Endothelial cell (in vitro differentiated cells): ENCODE data around the gene RNF224. TPM values are rescaled to one million over a fixed set of nuclear protein-coding genes. Genes with fewer than 3 reads are reported as not detected.

Experiments used
- DNase-seq: peaks from one replicate; pipeline ENCODE4 v3.0.0; 2021; ENCODE audit warnings: low spot score
- H3K27ac Mint-ChIP-seq: one replicate; pipeline ENCODE4 v1.8.0; 2021; ENCODE audit warnings: mixed read lengths, inconsistent platforms; ENCODE audit not compliant: unreplicated experiment
- H3K27me3 Mint-ChIP-seq: one replicate; pipeline ENCODE4 v1.8.0; 2021; ENCODE audit warnings: mild to moderate bottlenecking, moderate library complexity, mixed read lengths, inconsistent platforms; ENCODE audit not compliant: unreplicated experiment
- H3K36me3 Mint-ChIP-seq: one replicate; pipeline ENCODE4 v1.8.0; 2021; ENCODE audit warnings: mild to moderate bottlenecking, low read depth, mixed read lengths, inconsistent platforms; ENCODE audit not compliant: unreplicated experiment
- H3K4me1 Mint-ChIP-seq: one replicate; pipeline ENCODE4 v1.8.0; 2021; ENCODE audit warnings: mild to moderate bottlenecking, mixed read lengths, inconsistent platforms; ENCODE audit not compliant: unreplicated experiment
- H3K4me3 Mint-ChIP-seq: one replicate; pipeline ENCODE4 v1.8.0; 2021; ENCODE audit warnings: mild to moderate bottlenecking, mixed read lengths, inconsistent platforms; ENCODE audit not compliant: unreplicated experiment
- H3K9me3 Mint-ChIP-seq: one replicate; pipeline ENCODE4 v1.8.0; 2021; ENCODE audit warnings: mixed read lengths, inconsistent platforms; ENCODE audit not compliant: unreplicated experiment
- total RNA-seq: library from RNA; stranded (reverse); fragmentation: NEBNext Ultra II Directional; extraction: Animal tissue kit (Norgen Biotek cat#: 25700); gene quantifications from one replicate; pipeline ENCODE4 v1.2.1, GENCODE V29; 2021; ENCODE audit not compliant: unreplicated experiment
- TF ChIP-seq, protein P1 (sequence below): fragments of 200-600 bp; sonication (generic); IDR thresholded peaks from one replicate; pipeline ENCODE4 v1.5.0; 2021; ENCODE audit warnings: antibody characterized with exemption; ENCODE audit not compliant: unreplicated experiment

The RNF224 gene
- total RNA-seq, 1 donor from 2014 or later: not detected

GRCh38 chr9:137264067-137264466 is 36.8 kb downstream of the RNF224 start:
- H3K36me3 Mint-ChIP-seq: peaks cover 13% of the 10 kb centered on the region
- no peaks in the 10 kb centered on the region for H3K4me1 Mint-ChIP-seq
- H3K27ac Mint-ChIP-seq: no peak overlapping the region
- no peak overlapping the region for H3K4me3 Mint-ChIP-seq
- H3K27me3 Mint-ChIP-seq: peaks cover 5% of the 10 kb centered on the region
- no peaks in the 10 kb centered on the region for H3K9me3 Mint-ChIP-seq
- TF ChIP-seq, protein P1, sequence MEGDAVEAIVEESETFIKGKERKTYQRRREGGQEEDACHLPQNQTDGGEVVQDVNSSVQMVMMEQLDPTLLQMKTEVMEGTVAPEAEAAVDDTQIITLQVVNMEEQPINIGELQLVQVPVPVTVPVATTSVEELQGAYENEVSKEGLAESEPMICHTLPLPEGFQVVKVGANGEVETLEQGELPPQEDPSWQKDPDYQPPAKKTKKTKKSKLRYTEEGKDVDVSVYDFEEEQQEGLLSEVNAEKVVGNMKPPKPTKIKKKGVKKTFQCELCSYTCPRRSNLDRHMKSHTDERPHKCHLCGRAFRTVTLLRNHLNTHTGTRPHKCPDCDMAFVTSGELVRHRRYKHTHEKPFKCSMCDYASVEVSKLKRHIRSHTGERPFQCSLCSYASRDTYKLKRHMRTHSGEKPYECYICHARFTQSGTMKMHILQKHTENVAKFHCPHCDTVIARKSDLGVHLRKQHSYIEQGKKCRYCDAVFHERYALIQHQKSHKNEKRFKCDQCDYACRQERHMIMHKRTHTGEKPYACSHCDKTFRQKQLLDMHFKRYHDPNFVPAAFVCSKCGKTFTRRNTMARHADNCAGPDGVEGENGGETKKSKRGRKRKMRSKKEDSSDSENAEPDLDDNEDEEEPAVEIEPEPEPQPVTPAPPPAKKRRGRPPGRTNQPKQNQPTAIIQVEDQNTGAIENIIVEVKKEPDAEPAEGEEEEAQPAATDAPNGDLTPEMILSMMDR: no peak
- no peak for DNase-seq

DNA sequence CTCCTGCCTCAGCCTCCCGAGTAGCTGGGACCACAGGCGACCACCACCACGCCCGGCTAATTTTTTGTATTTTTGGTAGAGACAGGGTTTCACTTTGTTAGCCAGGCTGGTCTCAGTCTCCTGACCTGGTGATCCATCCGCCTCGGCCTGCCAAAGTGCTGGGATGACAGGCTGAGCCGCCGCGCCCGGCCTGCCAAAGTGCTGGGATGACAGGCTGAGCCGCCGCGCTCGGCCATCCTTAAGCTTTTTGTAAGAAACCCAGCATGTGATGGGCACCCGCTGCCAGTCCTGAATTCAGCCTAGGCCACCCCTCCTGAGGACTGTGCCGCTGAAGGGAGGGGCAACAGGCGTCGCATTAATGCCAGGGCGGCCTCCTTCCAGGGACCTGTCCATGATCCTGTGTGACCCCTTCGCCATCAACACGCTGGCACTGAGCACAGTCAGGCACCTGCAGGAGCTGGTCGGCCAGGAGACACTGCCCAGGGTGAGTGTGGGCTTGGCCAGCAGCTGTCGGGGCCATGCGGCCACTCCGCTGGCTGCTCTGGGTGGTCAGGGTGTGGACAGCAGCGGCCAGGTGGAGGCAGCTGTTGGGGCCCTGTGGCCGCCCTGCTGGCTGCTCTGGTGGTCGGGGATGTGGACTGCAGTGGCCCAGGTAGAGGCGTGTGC is 38.3 kb downstream of the RNF224 start:
- H3K27me3 Mint-ChIP-seq: peaks cover 5% of the 10 kb centered on the region
- DNase-seq: no peak
- H3K9me3 Mint-ChIP-seq: no peaks in the 10 kb centered on the region
- no peak overlapping the region for H3K4me3 Mint-ChIP-seq
- peaks cover 23% of the 10 kb centered on the region for H3K36me3 Mint-ChIP-seq
- no peaks in the 10 kb centered on the region for H3K4me1 Mint-ChIP-seq
- TF ChIP-seq, protein P1: no peak
- H3K27ac Mint-ChIP-seq: no peak overlapping the region

DNA sequence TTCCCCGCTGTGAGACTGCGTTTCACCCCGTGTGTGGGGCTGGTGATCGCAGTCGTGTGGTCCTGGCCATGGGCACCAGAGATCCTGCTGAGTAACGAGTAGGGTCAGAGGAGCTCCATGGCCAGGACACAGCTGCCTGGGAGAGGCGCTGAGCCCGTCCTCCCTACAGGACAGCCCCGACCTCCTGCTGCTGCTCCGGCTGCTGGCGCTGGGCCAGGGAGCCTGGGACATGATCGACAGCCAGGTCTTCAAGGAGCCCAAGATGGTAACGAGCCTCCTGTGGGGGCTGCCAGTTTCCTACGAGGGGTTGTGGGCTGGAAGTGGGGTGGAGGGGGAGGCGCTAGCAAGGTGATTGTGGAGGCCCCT is 38.8 kb downstream of the RNF224 start:
- Mint-ChIP-seq H3K9me3 (no peaks in the 10 kb centered on the region), H3K36me3 (peaks cover 23% of the 10 kb centered on the region), H3K4me1 (no peaks in the 10 kb centered on the region), H3K4me3 (no peak overlapping the region), H3K27me3 (peaks cover 5% of the 10 kb centered on the region), H3K27ac (no peak overlapping the region)
- TF ChIP-seq, protein P1: no peak
- DNase-seq: no peak

DNA sequence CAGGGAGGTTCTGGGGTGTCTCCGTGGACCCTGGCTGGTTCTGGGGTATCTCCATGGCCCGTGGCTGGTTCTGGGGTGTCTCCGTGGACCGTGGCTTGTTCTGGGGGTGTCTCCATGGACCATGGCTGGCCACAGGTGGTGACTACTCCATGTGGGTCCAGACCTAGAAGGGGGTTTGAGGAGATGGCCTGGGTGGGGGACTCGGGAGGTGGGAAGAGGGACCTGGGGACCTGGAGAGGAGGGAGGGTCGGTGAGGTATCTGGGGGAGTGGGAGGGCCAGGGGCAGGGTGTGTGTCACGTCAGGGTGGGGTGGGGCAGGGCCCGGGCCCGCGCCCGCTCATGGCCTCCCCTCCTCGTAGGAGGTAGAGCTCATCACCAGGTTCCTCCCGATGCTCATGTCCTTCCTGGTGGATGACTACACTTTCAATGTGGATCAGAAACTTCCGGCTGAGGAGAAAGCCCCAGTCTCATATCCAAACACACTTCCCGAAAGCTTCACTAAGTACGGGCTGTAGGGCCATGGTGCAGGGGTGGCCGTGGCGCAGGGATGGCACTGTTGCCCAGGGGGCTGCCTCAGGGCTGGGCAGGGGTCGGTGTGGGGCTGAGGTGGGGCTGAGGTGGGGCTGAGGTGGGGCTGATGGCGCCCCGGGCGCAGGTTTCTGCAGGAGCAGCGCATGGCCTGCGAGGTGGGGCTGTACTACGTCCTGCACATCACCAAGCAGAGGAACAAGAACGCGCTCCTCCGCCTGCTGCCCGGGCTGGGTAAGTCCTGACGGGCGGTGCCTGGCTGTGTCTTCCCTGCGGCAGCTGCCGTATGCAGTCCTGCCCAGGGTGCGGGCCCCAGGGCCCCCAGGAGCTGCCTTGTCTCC is 39.5 kb downstream of the RNF224 start:
- peaks cover 5% of the 10 kb centered on the region for H3K27me3 Mint-ChIP-seq
- H3K27ac Mint-ChIP-seq: no peak overlapping the region
- no peak overlapping the region for H3K4me3 Mint-ChIP-seq
- TF ChIP-seq, protein P1: no peak
- no peak for DNase-seq
- H3K4me1 Mint-ChIP-seq: no peaks in the 10 kb centered on the region
- H3K36me3 Mint-ChIP-seq: peaks cover 20% of the 10 kb centered on the region
- H3K9me3 Mint-ChIP-seq: no peaks in the 10 kb centered on the region

GRCh38 chr9:137267933-137268355 is 40.6 kb downstream of the RNF224 start:
- Mint-ChIP-seq H3K4me3 (no peak overlapping the region), H3K27me3 (peaks cover 5% of the 10 kb centered on the region), H3K9me3 (no peaks in the 10 kb centered on the region), H3K36me3 (peaks cover 19% of the 10 kb centered on the region), H3K27ac (no peak overlapping the region), H3K4me1 (no peaks in the 10 kb centered on the region)
- no peak for DNase-seq
- TF ChIP-seq, protein P1: no peak
